H1 (cell line): Measurements from ENCODE around the gene EFCAB3. TPM values are rescaled to one million over a fixed set of nuclear protein-coding genes. Genes with fewer than 3 reads are reported as not detected.

ENCODE experiments used
- CTCF ChIA-PET: fragments of 300-600 bp; sonication (Branson Sonifier 250); formaldehyde crosslinking; loops from one replicate; lab custom pipeline; 2021; ENCODE audit not compliant: partially characterized antibody; lab: Charles Lee
- POLR2A ChIA-PET: fragments of 300-600 bp; sonication (Branson Sonifier 250); formaldehyde crosslinking; loops from one replicate; lab custom pipeline; 2021; ENCODE audit warnings: inconsistent platforms; ENCODE audit not compliant: partially characterized antibody; lab: Charles Lee
- DNase-seq, 2 experiments: peaks; one replicate each; pipeline versions ENCODE4 v3.0.0 to v3.0.0-alpha.2; 2010 to 2022; ENCODE audit warnings: low spot score in 2 of 2, low read depth in 1 of 2, mixed read lengths in 1 of 2
- FAIRE-seq: peaks from 2 replicates; lab custom pipeline; 2011; peaks lifted over from hg19 to GRCh38; lab: Jason Lieb, UNC
- H2AFZ ChIP-seq: 2 replicates; pipeline ENCODE4 v1.8.1; 2012; ENCODE audit warnings: low read length, inconsistent platforms
- H2AK5ac ChIP-seq: 2 replicates; pipeline ENCODE4 v1.6.1; 2013; ENCODE audit warnings: low read depth, low read length
- H2BK120ac ChIP-seq: replicated peaks from 2 replicates; pipeline ENCODE3; 2013; ENCODE audit warnings: low read depth, low read length, inconsistent platforms
- H2BK12ac ChIP-seq: 2 replicates; pipeline ENCODE4 v1.6.1; 2013; ENCODE audit warnings: low read depth, low read length
- H2BK15ac ChIP-seq: 2 replicates; pipeline ENCODE4 v1.6.1; 2013; ENCODE audit warnings: low read length
- H2BK20ac ChIP-seq: 2 replicates; pipeline ENCODE4 v1.6.1; 2013; ENCODE audit warnings: low read length
- H2BK5ac ChIP-seq: 2 replicates; pipeline ENCODE4 v1.6.1; 2013; ENCODE audit warnings: low read depth, low read length
- H3K14ac ChIP-seq: 2 replicates; pipeline ENCODE4 v1.6.1; 2013; ENCODE audit warnings: inconsistent platforms; ENCODE audit not compliant: insufficient read length
- H3K18ac ChIP-seq: 2 replicates; pipeline ENCODE4 v1.6.1; 2013; ENCODE audit warnings: low read length; ENCODE audit errors: extremely low read depth
- H3K23ac ChIP-seq: 2 replicates; pipeline ENCODE4 v1.6.1; 2013; ENCODE audit warnings: inconsistent platforms; ENCODE audit not compliant: insufficient read length
- H3K23me2 ChIP-seq: 2 replicates; pipeline ENCODE4 v1.6.1; 2013; ENCODE audit warnings: low read depth, low read length
- H3K27ac ChIP-seq: 2 replicates; pipeline ENCODE4 v1.6.1; 2011; ENCODE audit warnings: low read depth, low read length, inconsistent platforms
- H3K27me3 ChIP-seq, 4 experiments: replicated peaks in 1 of 4; 1 replicate in 1 of 4; 2 replicates in 3 of 4; pipeline versions ENCODE4 v1.6.1 to v1.8.1; 2011 to 2013; ENCODE audit warnings: low read length in 3 of 4, mild to moderate bottlenecking in 3 of 4, inconsistent platforms in 2 of 4, mixed read lengths in 2 of 4, moderate library complexity in 1 of 4; ENCODE audit not compliant: control insufficient read depth in 3 of 4, insufficient read depth in 3 of 4; ENCODE audit errors: extremely low read depth in 1 of 4
- H3K36me3 ChIP-seq, 4 experiments: 2 replicates each; pipeline versions ENCODE4 v1.6.1 to v1.8.1; 2011 to 2013; ENCODE audit warnings: mild to moderate bottlenecking in 4 of 4, low read length in 3 of 4, moderate library complexity in 2 of 4, control low read depth in 1 of 4, inconsistent platforms in 1 of 4; ENCODE audit not compliant: insufficient read depth in 4 of 4, control insufficient read depth in 2 of 4
- H3K4ac ChIP-seq: replicated peaks from 2 replicates; pipeline ENCODE3; 2013; ENCODE audit warnings: low read length, low read depth, mixed read lengths, inconsistent platforms; ENCODE audit not compliant: insufficient read length
- H3K4me1 ChIP-seq, 4 experiments: replicated peaks in 1 of 4; 1 replicate in 1 of 4; 2 replicates in 3 of 4; pipeline versions ENCODE4 v1.6.1 to v1.8.1; 2011 to 2013; ENCODE audit warnings: low read length in 3 of 4, inconsistent platforms in 2 of 4, mixed read lengths in 1 of 4; ENCODE audit not compliant: insufficient read depth in 4 of 4, control insufficient read depth in 3 of 4
- H3K4me2 ChIP-seq, 2 experiments: 2 replicates each; pipeline versions ENCODE4 v1.6.1 to v1.8.1; 2011 to 2013; ENCODE audit warnings: low read depth in 2 of 2, low read length in 2 of 2, control low read depth in 1 of 2, inconsistent platforms in 1 of 2, mild to moderate bottlenecking in 1 of 2; ENCODE audit not compliant: insufficient read depth in 1 of 2
- H3K4me3 ChIP-seq, 4 experiments: fragments of 200-600, 300-600 bp in 1 of 4; sonication (generic), shearing (Covaris generic), sonication (Bioruptor Twin) in 1 of 4; 2 replicates each; pipeline versions ENCODE4 v1.5.1 to v1.8.1; 2011 to 2016; ENCODE audit warnings: low read length in 4 of 4, low read depth in 3 of 4, control low read depth in 2 of 4, inconsistent platforms in 2 of 4, mild to moderate bottlenecking in 2 of 4, mixed read lengths in 1 of 4, moderate library complexity in 1 of 4; ENCODE audit not compliant: insufficient read depth in 2 of 4; ENCODE audit errors: extremely low read depth in 1 of 4
- H3K56ac ChIP-seq: replicated peaks from 2 replicates; pipeline ENCODE3; 2013; ENCODE audit warnings: low read depth, mild to moderate bottlenecking, mixed read lengths, low read length, inconsistent platforms; ENCODE audit not compliant: insufficient read length
- H3K79me1 ChIP-seq: 2 replicates; pipeline ENCODE4 v1.6.1; 2013; ENCODE audit warnings: low read depth, low read length, control low read depth
- H3K79me2 ChIP-seq, 2 experiments: 2 replicates each; pipeline versions ENCODE4 v1.6.1 to v1.8.1; 2012 to 2013; ENCODE audit warnings: low read length in 2 of 2, mild to moderate bottlenecking in 2 of 2, inconsistent platforms in 1 of 2; ENCODE audit not compliant: insufficient read depth in 2 of 2, control insufficient read depth in 1 of 2
- H3K9ac ChIP-seq, 4 experiments: replicated peaks in 1 of 4; 1 replicate in 1 of 4; 2 replicates in 3 of 4; pipeline versions ENCODE4 v1.6.1 to v1.8.1; 2011 to 2013; ENCODE audit warnings: low read depth in 3 of 4, low read length in 3 of 4, control low read depth in 2 of 4, mild to moderate bottlenecking in 2 of 4, moderate library complexity in 2 of 4, inconsistent platforms in 1 of 4; ENCODE audit errors: extremely low read depth in 1 of 4
- H3K9me3 ChIP-seq, 2 experiments: 2 replicates each; pipeline versions ENCODE4 v1.6.1 to v1.8.1; 2012 to 2013; ENCODE audit warnings: mild to moderate bottlenecking in 2 of 2, moderate library complexity in 2 of 2, control low read depth in 1 of 2, inconsistent platforms in 1 of 2, low read depth in 1 of 2, low read length in 1 of 2, mixed read lengths in 1 of 2; ENCODE audit not compliant: insufficient read depth in 2 of 2
- H4K20me1 ChIP-seq, 2 experiments: replicated peaks in 1 of 2; 2 replicates each; pipeline versions ENCODE3 to v1.8.1; 2011 to 2013; ENCODE audit warnings: inconsistent platforms in 2 of 2, low read length in 2 of 2, mild to moderate bottlenecking in 1 of 2; ENCODE audit not compliant: insufficient read depth in 2 of 2, control insufficient read depth in 1 of 2
- H4K5ac ChIP-seq: 2 replicates; pipeline ENCODE4 v1.6.1; 2013; ENCODE audit warnings: low read length, low read depth, mixed read lengths, inconsistent platforms; ENCODE audit not compliant: insufficient read length
- H4K8ac ChIP-seq: 2 replicates; pipeline ENCODE4 v1.8.0; 2013; ENCODE audit warnings: mild to moderate bottlenecking, moderate library complexity, low read length, inconsistent platforms; ENCODE audit not compliant: insufficient read depth; ENCODE audit errors: extremely low read depth
- H4K91ac ChIP-seq: replicated peaks from 2 replicates; pipeline ENCODE3; 2013; ENCODE audit warnings: low read length, mixed read lengths, inconsistent platforms; ENCODE audit not compliant: insufficient read length
- BCL11A ChIP-seq, 2 experiments: IDR thresholded peaks; one replicate each; pipeline ENCODE4 v1.6.1; 2011; ENCODE audit warnings: low read depth in 2 of 2, low read length in 2 of 2, mild to moderate bottlenecking in 2 of 2
- CBX8 ChIP-seq: fragments of 300-800, 300-1000 bp; sonication (generic); IDR thresholded peaks from 2 replicates; pipeline ENCODE4 v1.7.1; 2016; ENCODE audit warnings: low read depth, low read length, borderline replicate concordance
- CHD1 ChIP-seq: IDR thresholded peaks from 2 replicates; pipeline ENCODE4 v1.6.1; 2012; ENCODE audit warnings: low read depth, low read length, improper control_type of control experiment
- EGR1 ChIP-seq: IDR thresholded peaks from 2 replicates; pipeline ENCODE4 v1.6.1; 2011; ENCODE audit warnings: low read depth, low read length, borderline replicate concordance
- HDAC6 ChIP-seq: IDR thresholded peaks from one replicate; pipeline ENCODE4 v1.7.1; 2012; ENCODE audit warnings: low read depth, mild to moderate bottlenecking, inconsistent platforms, low read length, moderate library complexity
- JUN ChIP-seq: IDR thresholded peaks from 2 replicates; pipeline ENCODE4 v1.6.1; 2011; ENCODE audit warnings: low read depth, mild to moderate bottlenecking, improper control_type of control experiment, low read length
- KDM4A ChIP-seq: IDR thresholded peaks from one replicate; pipeline ENCODE4 v1.7.1; 2012; ENCODE audit warnings: low read depth, mild to moderate bottlenecking, moderate library complexity, low read length, inconsistent platforms; ENCODE audit not compliant: severe bottlenecking
- MAX ChIP-seq: IDR thresholded peaks from 2 replicates; pipeline ENCODE4 v1.6.1; 2012; ENCODE audit warnings: inconsistent platforms
- POLR2AphosphoS5 ChIP-seq: IDR thresholded peaks from 2 replicates; pipeline ENCODE4 v1.6.1; 2011; ENCODE audit warnings: low read depth, low read length
- RBBP5 ChIP-seq: IDR thresholded peaks from 2 replicates; pipeline ENCODE4 v1.7.1; 2012; ENCODE audit warnings: low read depth, mild to moderate bottlenecking, inconsistent platforms, low read length, moderate library complexity, borderline replicate concordance
- SIRT6 ChIP-seq: IDR thresholded peaks from one replicate; pipeline ENCODE4 v1.7.1; 2012; ENCODE audit warnings: low read length, inconsistent platforms
- SIX5 ChIP-seq: IDR thresholded peaks from 2 replicates; pipeline ENCODE4 v1.6.1; 2011; ENCODE audit warnings: mild to moderate bottlenecking, low read depth, low read length
- SP4 ChIP-seq: IDR thresholded peaks from 2 replicates; pipeline ENCODE4 v1.6.1; 2012; ENCODE audit warnings: low read length, inconsistent platforms
- SRF ChIP-seq: IDR thresholded peaks from 2 replicates; pipeline ENCODE4 v1.6.1; 2011; ENCODE audit warnings: mild to moderate bottlenecking, low read depth, low read length, moderate library complexity
- SUZ12 ChIP-seq: fragments of 200-600 bp; sonication (generic); IDR thresholded peaks from 2 replicates; pipeline ENCODE4 v1.6.1; 2012; ENCODE audit warnings: mild to moderate bottlenecking, inconsistent platforms, low read length, moderate library complexity, mixed read lengths
- WGBS, 2 experiments: shearing (Covaris generic) in 1 of 2; methylation state at CpG; one replicate each; pipeline versions ENCODE4 v1.1.6 to v1.1.7; 2013 to 2015; ENCODE audit warnings: low lambda C conversion rate in 2 of 2, mixed read lengths in 2 of 2, inconsistent platforms in 1 of 2, low coverage in 1 of 2, missing lambda C conversion rate in 1 of 2; ENCODE audit not compliant: insufficient replicate concordance in 2 of 2, insufficient coverage in 1 of 2, insufficient read length in 1 of 2; ENCODE audit errors: extremely low coverage in 1 of 2, missing lambda C conversion rate in 1 of 2; 5-methylcytosine and 5-hydroxymethylcytosine counted together
- polyA plus RNA-seq, 7 experiments: library from polyadenylated mRNA; depleted of rRNA in 3 of 7; stranded (reverse) in 5 of 7; unstranded in 2 of 7; fragments of >200 nt in 5 of 7; fragments of 200-250 nt in 2 of 7; gene quantifications; 1 replicate in 5 of 7; 2 replicates in 1 of 7; 4 replicates in 1 of 7; pipeline versions ENCODE4 v1.2.1 to v1.2.3, GENCODE V29; 2011 to 2013; ENCODE audit warnings: missing spikeins in 2 of 7, mixed read lengths in 2 of 7
- total RNA-seq: library from RNA; stranded (reverse); fragmentation: NEBNext Ultra II Directional; extraction: Animal tissue kit (Norgen Biotek cat#: 25700); gene quantifications from 2 replicates; pipeline ENCODE4 v1.2.1, GENCODE V29; 2021

Gene EFCAB3
- total and polyA plus RNA-seq, 2 of the 8 experiments (the other 6 are each of a cell fraction or from before 2014, with no cell fraction given), result not detected

DNA sequence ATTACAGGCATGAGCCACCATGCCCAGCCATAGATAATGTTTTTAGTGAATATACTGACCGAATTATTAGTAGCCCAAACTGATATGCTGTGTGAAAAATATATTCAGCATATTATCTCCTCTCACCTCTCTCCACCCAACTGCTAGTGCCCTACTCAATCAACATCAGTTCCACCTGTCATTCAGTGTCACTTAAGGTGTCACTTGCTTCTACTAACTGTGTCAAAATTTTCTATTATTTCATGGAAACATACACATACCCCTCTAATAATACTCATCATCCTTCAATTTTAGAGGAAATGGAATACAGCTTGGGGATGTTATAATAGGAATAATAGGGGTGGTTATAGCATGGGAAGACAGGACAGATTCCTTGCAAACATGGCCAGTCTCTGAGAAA lies 12.6 kb downstream of the EFCAB3 start:
- Histone ChIP-seq H2BK120ac (no peak overlapping the region), H2AK5ac (no peak overlapping the region), H3K79me1 (no peaks in the 10 kb centered on the region), H3K14ac (no peak overlapping the region), H3K4me3 (no peak overlapping the region), H3K79me2 (no peaks in the 10 kb centered on the region), H4K8ac (no peak overlapping the region), H3K9ac (no peak overlapping the region), H3K18ac (no peak overlapping the region), H4K20me1 (no peaks in the 10 kb centered on the region), H3K4me2 (no peak overlapping the region), H3K4ac (no peak overlapping the region), H3K23ac (no peak overlapping the region), H3K36me3 (no peaks in the 10 kb centered on the region), H2BK5ac (no peak overlapping the region), H3K4me1 (no peaks in the 10 kb centered on the region; a peak in 1 of 7 replicates), H2BK20ac (no peak overlapping the region), H2BK12ac (no peak overlapping the region), H3K23me2 (no peaks in the 10 kb centered on the region), H3K27ac (no peak overlapping the region), H3K9me3 (no peaks in the 10 kb centered on the region), H3K56ac (no peak overlapping the region), H4K5ac (no peak overlapping the region), H2AFZ (no peak overlapping the region), H3K27me3 (no peaks in the 10 kb centered on the region), H2BK15ac (no peak overlapping the region), H4K91ac (no peak overlapping the region)
- DNase-seq, result no peak
- no peak for FAIRE-seq
- ChIA-PET CTCF (no interaction called here), POLR2A (no interaction called here)
- 95% methylated on average over 1 of the region's 1 CpG; no CpG with 5 or more reads in 1 of the 2 experiments for WGBS, 2 experiments
- no peak for TF ChIP-seq EGR1
- TF ChIP-seq SRF, result no peak
- TF ChIP-seq SUZ12, result no peak
- no peak for TF ChIP-seq CBX8
- no peak for TF ChIP-seq SP4
- TF ChIP-seq SIX5, result no peak
- TF ChIP-seq RBBP5, result no peak
- no peak for TF ChIP-seq CHD1
- no peak for TF ChIP-seq MAX
- TF ChIP-seq BCL11A (IDR thresholded peaks at IDR 0.05; ENCODE audit: low read depth in 2 of 2, low read length in 2 of 2), result no peak
- TF ChIP-seq HDAC6, result no peak
- TF ChIP-seq JUN, result no peak
- TF ChIP-seq SIRT6, result no peak
- TF ChIP-seq POLR2AphosphoS5, result no peak
- no peak for TF ChIP-seq KDM4A
